NCI-H1092 treated with DMSO at 0.1 percent for 48 hours (cell line): ENCODE results near the gene NBPF1.
"Not testable (repeated sequence)": the region's sequence is repeated elsewhere in the genome, so short reads cannot be mapped to it uniquely, and the experiment has no call there.

Experiments
- DNase-seq: peaks from one replicate; lab custom pipeline; 2025; lab: John Stamatoyannopoulos, UW

Gene NBPF1

GRCh38 chr1:16605532-16606505 is 7.5 kb downstream of the NBPF1 start:
- no peak for DNase-seq

- DNase-seq, result no peak
These were observed 8.2 kb downstream of the NBPF1 start for GRCh38 chr1:16605213-16605525.

- DNase-seq, result not testable (repeated sequence)
These were observed 8.7 kb downstream of the NBPF1 start for GRCh38 chr1:16604514-16605212.

GRCh38 chr1:16603623-16604022 is 9.7 kb downstream of the NBPF1 start:
- DNase-seq, result not testable (repeated sequence)

- DNase-seq, result not testable (repeated sequence)
These were observed 10.9 kb downstream of the NBPF1 start for GRCh38 chr1:16602336-16603011.

- not testable (repeated sequence) for DNase-seq
These were observed 12.2 kb downstream of the NBPF1 start for GRCh38 chr1:16600855-16601786.

- DNase-seq, result not testable (repeated sequence)
These were observed 14.0 kb downstream of the NBPF1 start for GRCh38 chr1:16599326-16599725.

GRCh38 chr1:16595216-16595615 is 18.1 kb downstream of the NBPF1 start:
- not testable (repeated sequence) for DNase-seq

GRCh38 chr1:16591845-16592244 is 21.5 kb downstream of the NBPF1 start:
- not testable (repeated sequence) for DNase-seq

GRCh38 chr1:16588081-16588480 is 25.3 kb downstream of the NBPF1 start:
- not testable (repeated sequence) for DNase-seq

- not testable (repeated sequence) for DNase-seq
These were observed 25.7 kb downstream of the NBPF1 start for GRCh38 chr1:16587639-16588038.

GRCh38 chr1:16565324-16565723 is 48.0 kb downstream of the NBPF1 start:
- DNase-seq, result not testable (repeated sequence)

- not testable (repeated sequence) for DNase-seq
These were observed 52.3 kb downstream of the NBPF1 start for GRCh38 chr1:16561035-16561434.

GRCh38 chr1:16560498-16560897 is 52.9 kb downstream of the NBPF1 start:
- DNase-seq, result not testable (repeated sequence)

- not testable (repeated sequence) for DNase-seq
These were observed 53.7 kb downstream of the NBPF1 start for GRCh38 chr1:16559688-16560087.

- DNase-seq, result not testable (repeated sequence)
These were observed 56.3 kb downstream of the NBPF1 start for GRCh38 chr1:16557034-16557433.

- not testable (repeated sequence) for DNase-seq
These were observed 60.1 kb downstream of the NBPF1 start for GRCh38 chr1:16553244-16553643.

GRCh38 chr1:16550212-16550918 is 63.0 kb downstream of the NBPF1 start:
- not testable (repeated sequence) for DNase-seq

GRCh38 chr1:16549545-16549944 is 63.8 kb downstream of the NBPF1 start:
- not testable (repeated sequence) for DNase-seq

- not testable (repeated sequence) for DNase-seq
These were observed 65.7 kb downstream of the NBPF1 start for GRCh38 chr1:16547502-16548241.
